ENCODE results near the gene SHISA8.
"Not testable (repeated sequence)": the region's sequence is repeated elsewhere in the genome, so short reads cannot be mapped to it uniquely, and the experiment has no call there.

Gene SHISA8

GRCh38 chr22:41870786-41871185, 44.1 kb downstream of the SHISA8 start:
- no peak overlapping the region for H3K4me3 ChIP-seq (ENCODE audit: low read depth, low read length)
- DNase-seq (ENCODE audit: low read depth) = no peak
- TF ChIP-seq CTCF (IDR thresholded peaks at IDR 0.05; ENCODE audit: control insufficient read depth, extremely low read depth, insufficient read depth) = no peak

GRCh38 chr22:41870081-41870480, 44.8 kb downstream of the SHISA8 start:
- H3K4me3 ChIP-seq (ENCODE audit: low read depth, low read length); DNase-seq (ENCODE audit: low read depth): not testable (repeated sequence)

- DNase-seq (ENCODE audit: low read depth) = no peak
- TF ChIP-seq CTCF (IDR thresholded peaks at IDR 0.05; ENCODE audit: control insufficient read depth, extremely low read depth, insufficient read depth) = no peak
- no peak overlapping the region for H3K4me3 ChIP-seq (ENCODE audit: low read depth, low read length)
Measured at GRCh38 chr22:41868556-41868955, 46.3 kb downstream of the SHISA8 start.

GRCh38 chr22:41863472-41863871, 51.4 kb downstream of the SHISA8 start:
- no peak overlapping the region for H3K4me3 ChIP-seq (ENCODE audit: low read depth, low read length)
- TF ChIP-seq CTCF (IDR thresholded peaks at IDR 0.05; ENCODE audit: control insufficient read depth, extremely low read depth, insufficient read depth) = no peak
- peak; percentile 22 for DNase-seq (ENCODE audit: low read depth)

- no peak overlapping the region for H3K4me3 ChIP-seq (ENCODE audit: low read depth, low read length)
- TF ChIP-seq CTCF (IDR thresholded peaks at IDR 0.05; ENCODE audit: control insufficient read depth, extremely low read depth, insufficient read depth) = no peak
Measured at GRCh38 chr22:41862530-41863266, 52.2 kb downstream of the SHISA8 start.

GRCh38 chr22:41862160-41862529, 52.7 kb downstream of the SHISA8 start:
- no peak for TF ChIP-seq CTCF (IDR thresholded peaks at IDR 0.05; ENCODE audit: control insufficient read depth, extremely low read depth, insufficient read depth)
- no peak overlapping the region for H3K4me3 ChIP-seq (ENCODE audit: low read depth, low read length)
- no peak for DNase-seq (ENCODE audit: low read depth)

More at GRCh38 chr22:41862530-41863266, 52.2 kb downstream of the SHISA8 start:
- DNase-seq (ENCODE audit: low read depth) = no peak

Measured in LNCaP clone FGC (cell line).